ENCODE results near the gene TIGD1. TPM values are rescaled to one million over a fixed set of nuclear protein-coding genes. Genes with fewer than 3 reads are reported as not detected.

TIGD1 gene
- total RNA-seq, 1 donor from 2014 or later, result 11.2 TPM

DNA sequence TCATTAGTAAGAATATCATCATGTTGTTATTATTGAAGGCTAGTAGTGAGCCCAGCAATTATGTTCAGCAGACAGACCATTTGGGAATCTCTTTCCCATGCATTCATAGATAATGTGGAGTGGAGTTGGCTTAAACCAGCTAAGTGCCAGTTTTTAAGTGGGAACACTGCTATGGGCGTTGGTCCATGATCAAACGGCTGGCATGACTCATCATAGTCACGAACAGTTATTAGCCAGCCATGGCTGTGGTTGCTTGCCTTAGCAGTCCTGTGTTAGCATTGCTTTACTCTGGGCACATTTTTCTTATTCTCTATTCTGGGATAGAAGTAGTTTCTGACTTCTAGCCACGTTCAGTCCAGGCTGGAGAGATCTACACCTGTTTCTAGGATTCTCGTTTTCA lies 17.8 kb upstream of the TIGD1 start:
- Mint-ChIP-seq H3K9me3 (no peaks in the 10 kb centered on the region), H3K4me1 (peaks cover 5% of the 10 kb centered on the region), H3K36me3 (peaks cover 54% of the 10 kb centered on the region), H3K27me3 (ENCODE audit: low read depth) (no peaks in the 10 kb centered on the region), H3K4me3 (no peak overlapping the region), H3K27ac (no peak overlapping the region)
- DNase-seq (ENCODE audit: low spot score in 2 of 2, unreplicated experiment in 2 of 2), result no peak
- TF ChIP-seq, protein P1, sequence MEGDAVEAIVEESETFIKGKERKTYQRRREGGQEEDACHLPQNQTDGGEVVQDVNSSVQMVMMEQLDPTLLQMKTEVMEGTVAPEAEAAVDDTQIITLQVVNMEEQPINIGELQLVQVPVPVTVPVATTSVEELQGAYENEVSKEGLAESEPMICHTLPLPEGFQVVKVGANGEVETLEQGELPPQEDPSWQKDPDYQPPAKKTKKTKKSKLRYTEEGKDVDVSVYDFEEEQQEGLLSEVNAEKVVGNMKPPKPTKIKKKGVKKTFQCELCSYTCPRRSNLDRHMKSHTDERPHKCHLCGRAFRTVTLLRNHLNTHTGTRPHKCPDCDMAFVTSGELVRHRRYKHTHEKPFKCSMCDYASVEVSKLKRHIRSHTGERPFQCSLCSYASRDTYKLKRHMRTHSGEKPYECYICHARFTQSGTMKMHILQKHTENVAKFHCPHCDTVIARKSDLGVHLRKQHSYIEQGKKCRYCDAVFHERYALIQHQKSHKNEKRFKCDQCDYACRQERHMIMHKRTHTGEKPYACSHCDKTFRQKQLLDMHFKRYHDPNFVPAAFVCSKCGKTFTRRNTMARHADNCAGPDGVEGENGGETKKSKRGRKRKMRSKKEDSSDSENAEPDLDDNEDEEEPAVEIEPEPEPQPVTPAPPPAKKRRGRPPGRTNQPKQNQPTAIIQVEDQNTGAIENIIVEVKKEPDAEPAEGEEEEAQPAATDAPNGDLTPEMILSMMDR (IDR thresholded peaks at IDR 0.05; ENCODE audit: unreplicated experiment), result no peak

DNA sequence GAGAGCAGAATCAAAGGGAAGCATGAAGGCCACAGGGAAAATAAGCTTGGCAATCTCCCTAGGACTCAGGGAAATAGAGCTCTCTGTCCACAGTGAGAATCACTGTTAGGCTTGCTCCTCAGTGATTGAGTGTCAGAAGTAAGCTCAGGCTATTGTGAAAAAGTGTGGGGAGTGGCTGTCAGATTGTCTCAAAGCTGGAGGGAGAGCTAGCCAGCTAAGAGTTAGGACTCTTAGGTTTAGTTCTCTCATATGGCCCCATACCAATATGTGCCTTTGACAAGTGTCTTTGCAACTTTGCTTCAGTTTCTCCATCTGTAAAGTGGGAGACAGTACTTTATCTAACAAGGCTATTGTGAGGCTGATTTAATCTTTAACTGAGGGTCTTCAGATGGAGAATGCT lies 17.4 kb upstream of the TIGD1 start:
- Mint-ChIP-seq H3K27ac (no peak overlapping the region), H3K4me1 (peaks cover 5% of the 10 kb centered on the region), H3K4me3 (no peak overlapping the region), H3K27me3 (ENCODE audit: low read depth) (no peaks in the 10 kb centered on the region), H3K36me3 (peaks cover 54% of the 10 kb centered on the region), H3K9me3 (no peaks in the 10 kb centered on the region)
- DNase-seq (ENCODE audit: low spot score in 2 of 2, unreplicated experiment in 2 of 2), result no peak
- TF ChIP-seq, protein P1 (IDR thresholded peaks at IDR 0.05; ENCODE audit: unreplicated experiment), result no peak

DNA sequence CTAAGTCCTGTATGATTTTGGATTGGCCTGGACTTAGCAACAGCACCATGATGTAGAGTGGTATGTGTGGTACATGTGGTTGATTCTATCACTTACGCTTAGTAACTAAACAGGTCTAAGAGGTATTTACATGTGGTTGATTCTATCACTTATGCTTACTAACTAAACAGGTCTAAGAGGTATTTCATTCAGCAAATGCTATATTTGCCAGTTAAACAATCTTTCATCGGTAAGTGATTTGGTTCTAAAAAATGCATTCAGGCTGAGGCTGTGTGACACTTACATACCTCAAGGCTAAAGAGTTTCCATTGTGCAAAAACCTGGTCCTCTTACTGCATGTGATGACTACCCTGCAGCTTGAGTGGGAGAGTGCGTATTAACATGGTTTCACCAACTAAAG lies 13.2 kb upstream of the TIGD1 start:
- Mint-ChIP-seq H3K27ac (no peak overlapping the region), H3K4me3 (no peak overlapping the region), H3K36me3 (peaks cover 59% of the 10 kb centered on the region), H3K27me3 (ENCODE audit: low read depth) (no peaks in the 10 kb centered on the region), H3K4me1 (no peaks in the 10 kb centered on the region), H3K9me3 (no peaks in the 10 kb centered on the region)
- DNase-seq (ENCODE audit: low spot score in 2 of 2, unreplicated experiment in 2 of 2), result no peak
- TF ChIP-seq, protein P1 (IDR thresholded peaks at IDR 0.05; ENCODE audit: unreplicated experiment), result no peak

DNA sequence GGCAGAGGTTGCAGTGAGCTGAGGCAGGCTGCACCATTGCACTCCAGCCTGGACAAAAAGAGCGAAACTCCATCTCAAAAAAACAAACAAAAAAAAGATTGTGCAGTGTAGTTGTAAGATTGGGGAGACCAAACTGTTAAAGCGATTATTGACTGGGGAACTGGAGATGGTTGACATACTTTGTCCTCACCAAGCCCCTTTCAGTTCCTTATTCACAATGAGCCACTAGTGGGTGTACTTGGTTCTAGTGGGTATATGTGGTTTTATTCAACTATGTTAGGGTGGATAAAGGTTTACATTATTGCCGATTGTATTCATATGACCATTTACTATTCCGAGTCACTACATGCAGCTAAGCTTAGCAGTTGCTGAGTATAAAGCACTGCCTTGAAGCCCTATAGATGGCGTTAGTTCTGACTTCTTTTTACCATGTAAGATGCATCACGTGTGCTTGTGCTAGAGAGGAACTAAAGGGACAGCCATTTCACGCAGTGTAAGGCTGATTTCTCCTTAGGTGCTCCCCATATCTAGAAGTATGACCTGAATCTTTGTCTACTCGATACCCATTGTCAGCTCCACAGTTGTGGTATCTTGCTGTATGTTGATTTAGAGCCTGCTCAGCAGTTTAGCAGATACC lies 12.3 kb upstream of the TIGD1 start:
- no peak for DNase-seq (ENCODE audit: low spot score in 2 of 2, unreplicated experiment in 2 of 2)
- Mint-ChIP-seq H3K4me3 (no peak overlapping the region), H3K36me3 (peaks cover 59% of the 10 kb centered on the region)

DNA sequence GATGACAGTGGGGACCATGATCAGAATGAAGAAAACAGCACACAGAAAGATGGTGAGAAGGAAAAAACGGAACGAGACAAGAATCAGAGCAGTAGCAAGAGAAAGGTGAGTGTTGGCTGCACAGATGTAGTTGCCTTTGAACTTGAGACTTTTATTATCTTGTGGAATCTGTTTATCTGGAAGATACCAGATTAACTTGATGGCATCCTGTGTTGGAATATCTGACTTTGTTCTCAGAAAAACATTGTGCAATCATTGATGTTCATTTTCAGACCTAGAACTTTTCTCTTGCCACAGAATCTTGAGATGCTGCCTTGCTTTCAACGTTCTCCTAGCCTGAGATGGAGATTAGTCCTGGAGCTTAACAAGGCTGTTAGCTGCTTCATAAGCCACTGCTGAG lies 6.1 kb upstream of the TIGD1 start:
- H3K36me3 Mint-ChIP-seq, result peaks cover 28% of the 10 kb centered on the region
- H3K4me3 Mint-ChIP-seq, result no peak overlapping the region
- H3K4me1 Mint-ChIP-seq, result peaks cover 9% of the 10 kb centered on the region
- no peaks in the 10 kb centered on the region for H3K9me3 Mint-ChIP-seq
- no peak for DNase-seq (ENCODE audit: low spot score in 2 of 2, unreplicated experiment in 2 of 2)
- TF ChIP-seq, protein P1 (IDR thresholded peaks at IDR 0.05; ENCODE audit: unreplicated experiment), result no peak
- no peak overlapping the region for H3K27ac Mint-ChIP-seq
- no peaks in the 10 kb centered on the region for H3K27me3 Mint-ChIP-seq (ENCODE audit: low read depth)

More for the DNA sequence above, 12.3 kb upstream of the TIGD1 start:
- Mint-ChIP-seq H3K27me3 (ENCODE audit: low read depth) (no peaks in the 10 kb centered on the region), H3K27ac (no peak overlapping the region), H3K9me3 (no peaks in the 10 kb centered on the region), H3K4me1 (no peaks in the 10 kb centered on the region)
- TF ChIP-seq, protein P1 (IDR thresholded peaks at IDR 0.05; ENCODE audit: unreplicated experiment), result no peak
